Measurements from ENCODE around the gene GLIPR1. TPM values are rescaled to one million over a fixed set of nuclear protein-coding genes. Genes with fewer than 3 reads are reported as not detected.
"Not testable (repeated sequence)": the region's sequence is repeated elsewhere in the genome, so short reads cannot be mapped to it uniquely, and the experiment has no call there.

GLIPR1 gene
- total RNA-seq, 1 experiment from 2014 or later, result 60.3 TPM

DNA sequence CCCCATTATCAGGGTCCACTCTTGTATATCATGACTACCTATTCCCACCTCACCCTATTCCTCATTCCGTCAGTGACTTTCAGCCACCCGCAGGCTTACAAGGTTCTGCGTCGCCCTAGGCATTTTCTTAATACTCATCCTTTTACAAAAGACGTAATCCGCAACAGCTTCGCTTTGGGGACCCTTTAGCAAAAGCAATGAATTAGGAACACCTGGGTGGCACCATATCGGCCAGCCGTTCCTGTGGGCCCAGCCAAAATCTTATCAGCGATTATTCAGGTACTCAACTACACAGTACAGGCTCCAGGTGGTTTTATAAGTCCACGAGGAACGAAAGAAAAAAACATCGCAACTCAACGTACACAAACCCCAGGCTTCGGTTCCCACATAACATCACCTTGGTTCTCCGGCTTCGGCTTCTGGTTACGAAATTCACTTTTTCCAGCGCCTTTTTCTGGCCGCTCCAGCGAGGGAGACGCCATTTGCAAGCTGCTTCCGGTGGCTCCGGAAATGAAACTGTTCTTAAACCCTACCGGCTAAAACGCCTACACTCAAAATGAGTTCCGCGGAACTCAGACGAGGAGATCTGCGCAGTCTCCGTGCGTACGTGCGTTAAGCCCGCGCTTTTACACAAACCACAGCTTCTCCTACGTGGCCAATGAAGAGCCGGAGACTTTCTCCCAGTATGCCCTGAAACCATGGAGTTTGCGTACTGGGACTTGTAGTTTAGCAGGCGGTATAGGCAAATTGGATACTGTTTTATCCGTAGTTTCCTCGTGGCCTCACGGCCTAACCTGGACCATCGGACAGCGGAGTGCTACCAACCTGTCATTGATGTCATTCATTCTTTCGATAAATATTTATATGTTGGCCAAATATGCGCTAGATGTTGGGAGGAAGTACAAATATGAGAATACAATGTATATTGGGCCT lies 30.8 kb downstream of the GLIPR1 start, which contains the start of gene KRR1:
Gene KRR1, minus strand, starts transcription at position 494 of the 933 bp plus-strand sequence. Its CDS starts 12 bp downstream, at position 482.
- DNase-seq (ENCODE audit: low read depth), result peak; percentile 98

DNA sequence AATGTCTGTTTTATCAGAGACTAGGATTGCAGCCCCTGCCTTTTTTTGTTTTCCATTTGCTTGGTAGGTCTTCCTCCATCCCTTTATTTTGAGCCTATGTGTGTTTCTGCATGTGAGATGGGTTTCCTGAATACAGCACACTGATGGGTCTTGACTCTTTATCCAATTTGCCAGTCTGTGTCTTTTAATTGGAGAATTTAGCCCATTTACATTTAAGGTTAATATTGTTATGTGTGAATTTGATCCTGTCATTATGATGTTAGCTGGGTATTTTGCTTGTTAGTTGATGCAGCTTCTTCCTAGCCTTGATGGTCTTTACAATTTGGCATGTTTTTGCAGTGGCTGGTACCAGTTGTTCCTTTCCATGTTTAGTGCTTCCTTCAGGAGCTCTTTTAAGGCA lies 40.7 kb downstream of the GLIPR1 start:
- not testable (repeated sequence) for DNase-seq (ENCODE audit: low read depth)

DNA sequence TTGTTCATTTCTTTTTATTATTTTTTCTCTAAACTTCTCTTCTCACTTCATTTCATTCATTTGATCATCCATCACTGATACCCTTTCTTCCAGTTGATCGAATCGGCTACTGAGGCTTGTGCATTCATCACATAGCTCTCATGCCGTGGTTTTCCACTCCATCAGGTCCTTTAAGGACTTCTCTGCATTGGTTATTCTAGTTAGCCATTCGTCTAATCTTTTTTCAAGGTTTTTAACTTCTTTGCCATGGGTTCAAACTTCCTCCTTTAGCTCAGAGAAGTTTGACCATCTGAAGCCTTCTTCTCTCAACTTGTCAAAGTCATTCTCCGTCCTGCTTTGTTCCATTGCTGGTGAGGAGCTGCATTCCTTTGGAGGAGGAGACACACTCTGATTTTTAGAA lies 41.6 kb downstream of the GLIPR1 start:
- DNase-seq (ENCODE audit: low read depth), result not testable (repeated sequence)

DNA sequence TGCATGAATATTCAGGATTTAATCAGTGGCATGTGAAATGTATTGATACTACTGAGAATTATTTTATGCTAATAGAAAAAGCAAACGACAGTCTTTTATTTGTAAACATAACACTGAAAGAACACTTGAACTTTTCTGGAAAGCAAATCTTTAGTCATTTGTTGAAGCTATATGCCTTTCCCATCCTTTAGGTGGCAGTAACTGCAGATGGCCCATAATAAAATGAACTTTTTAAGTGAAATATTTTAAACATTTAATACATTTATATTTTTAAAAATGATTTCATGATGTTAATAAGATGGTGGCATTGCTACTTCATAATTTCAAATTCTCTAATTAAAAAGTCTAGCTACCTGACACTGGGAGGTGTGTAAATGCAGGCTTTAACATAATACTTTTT lies 44.7 kb downstream of the GLIPR1 start:
- no peak for DNase-seq (ENCODE audit: low read depth)

DNA sequence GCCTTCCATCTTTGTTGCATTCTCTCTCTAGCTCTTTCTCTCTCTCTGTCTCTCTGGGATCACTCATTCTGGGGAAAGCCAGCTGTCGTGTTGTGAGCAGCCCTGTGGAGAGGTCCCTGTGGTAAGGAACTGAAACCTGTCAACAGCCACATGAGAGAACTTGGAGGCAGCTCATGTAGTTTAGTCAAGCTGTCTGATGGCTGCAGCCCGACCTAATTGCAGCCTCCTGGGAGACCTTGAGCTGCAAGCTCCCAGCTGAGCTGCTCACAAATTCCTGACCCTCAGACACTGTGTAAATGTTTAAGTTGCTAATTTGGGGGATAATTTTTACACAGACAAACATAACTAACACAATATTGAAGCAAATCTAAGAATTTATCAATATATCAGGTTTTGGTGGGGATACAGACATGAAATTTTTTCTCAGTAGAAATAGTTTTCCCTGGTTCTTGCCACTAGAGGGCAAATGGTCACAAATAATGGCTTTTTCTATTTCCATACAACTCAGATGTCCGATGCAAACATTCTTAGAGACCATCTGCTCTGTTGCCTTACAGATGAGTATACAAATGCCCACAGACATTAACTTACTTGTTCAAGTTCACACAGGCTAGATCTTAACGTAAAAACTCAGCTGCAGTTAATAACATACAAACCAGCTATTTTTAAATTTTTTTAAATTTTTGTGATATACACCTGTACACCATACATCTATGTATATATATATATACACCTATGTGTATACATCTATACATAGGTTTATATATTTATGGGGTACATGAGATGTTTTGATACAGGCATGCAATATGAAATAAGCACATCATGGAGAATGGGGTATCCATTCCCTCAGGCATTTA lies 46.3 kb downstream of the GLIPR1 start:
- peak; percentile 67 for DNase-seq (ENCODE audit: low read depth)

DNA sequence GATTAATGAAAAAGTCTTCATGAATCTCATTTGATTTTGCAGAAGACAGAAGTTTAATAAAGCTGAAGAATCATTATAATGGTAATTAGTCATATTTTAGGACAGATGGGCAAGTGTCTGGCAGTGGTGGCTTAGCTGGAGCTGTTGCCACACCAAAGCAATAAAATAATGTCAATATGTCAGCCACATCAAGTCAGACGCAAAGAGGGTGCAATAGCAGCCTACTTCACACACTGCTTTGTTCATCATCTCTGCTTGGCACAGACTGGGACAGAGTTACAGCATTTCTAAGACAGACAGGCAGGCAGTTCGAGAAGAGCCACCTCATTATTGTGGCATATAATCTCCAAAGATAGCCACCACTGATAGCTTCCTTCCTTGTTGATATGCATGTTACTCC lies 47.7 kb downstream of the GLIPR1 start:
- DNase-seq (ENCODE audit: low read depth), result no peak

DNA sequence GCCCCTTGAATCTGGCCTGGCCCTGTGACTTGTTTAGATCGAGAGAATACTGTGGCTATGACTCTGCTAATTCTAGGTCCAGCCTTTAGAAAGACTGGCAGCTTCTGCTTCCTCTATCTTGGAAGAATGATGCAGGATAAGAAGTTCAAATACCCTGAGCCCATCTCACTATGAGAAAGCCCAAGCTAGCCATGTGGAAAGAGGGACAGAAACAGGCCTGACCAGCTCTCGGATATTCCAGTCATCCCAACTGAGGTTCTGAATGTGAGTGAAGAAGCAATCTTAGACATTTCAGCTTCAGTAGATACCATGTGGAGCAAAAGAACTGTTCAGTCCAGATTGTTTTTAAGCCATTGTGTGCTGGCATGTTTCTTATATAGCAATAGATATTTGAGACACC lies 48.1 kb downstream of the GLIPR1 start:
- DNase-seq (ENCODE audit: low read depth), result no peak

DNA sequence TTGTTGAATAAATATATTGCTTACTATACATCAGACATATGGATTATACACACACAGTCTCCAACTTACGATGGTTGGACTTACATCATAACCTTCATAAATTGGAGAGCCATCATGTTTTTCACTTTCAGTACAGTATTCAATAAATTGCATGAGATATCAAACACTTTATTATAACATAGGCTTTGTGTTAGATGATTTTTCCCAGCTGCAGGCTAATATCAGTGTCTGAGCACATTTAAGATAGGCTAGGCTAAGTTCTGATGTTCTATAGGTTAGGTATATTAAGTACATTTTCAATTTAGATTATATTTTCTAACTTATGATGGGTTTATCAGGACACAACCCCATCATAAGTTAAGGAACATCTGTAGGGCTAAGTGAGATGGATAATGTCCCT lies 48.8 kb downstream of the GLIPR1 start:
- DNase-seq (ENCODE audit: low read depth), result no peak

DNA sequence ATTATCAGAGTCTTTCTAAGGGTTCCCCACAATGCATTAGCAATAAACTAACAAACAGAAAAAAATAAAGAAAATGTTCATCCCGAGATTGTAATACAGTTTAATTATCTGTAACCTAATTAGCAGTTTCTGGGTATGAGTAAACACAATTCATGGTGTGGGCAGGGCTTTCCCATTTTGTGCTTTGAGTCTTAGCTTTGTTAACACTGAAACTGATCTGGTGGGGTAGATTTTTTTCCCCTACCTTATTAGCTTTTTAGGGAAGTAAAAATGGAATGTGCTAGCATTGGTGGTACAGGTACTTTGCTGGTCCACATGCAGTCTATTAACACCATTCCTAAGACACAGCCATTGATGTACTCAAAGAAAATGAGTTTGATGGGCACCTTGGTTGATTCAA lies 49.3 kb downstream of the GLIPR1 start:
- DNase-seq (ENCODE audit: low read depth), result no peak

DNA sequence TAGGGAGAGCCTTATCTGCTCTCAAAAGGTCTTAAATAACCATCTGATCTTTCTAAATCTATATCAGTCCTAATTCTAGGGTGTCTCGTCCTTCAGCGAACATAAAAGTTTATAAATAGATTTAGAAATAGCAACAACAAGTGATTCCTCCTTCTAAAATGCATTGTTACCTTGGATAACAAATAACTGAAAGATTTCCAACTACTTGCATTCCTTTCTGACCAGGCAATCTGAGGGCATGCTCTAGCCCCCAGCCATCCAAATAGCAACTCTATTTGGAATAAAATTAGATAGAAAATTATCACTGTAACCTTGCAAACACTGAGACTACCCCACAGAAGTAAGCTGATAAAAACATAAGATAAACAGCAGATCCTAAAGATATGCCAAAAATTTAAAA lies 52.7 kb downstream of the GLIPR1 start:
- no peak for DNase-seq (ENCODE audit: low read depth)

DNA sequence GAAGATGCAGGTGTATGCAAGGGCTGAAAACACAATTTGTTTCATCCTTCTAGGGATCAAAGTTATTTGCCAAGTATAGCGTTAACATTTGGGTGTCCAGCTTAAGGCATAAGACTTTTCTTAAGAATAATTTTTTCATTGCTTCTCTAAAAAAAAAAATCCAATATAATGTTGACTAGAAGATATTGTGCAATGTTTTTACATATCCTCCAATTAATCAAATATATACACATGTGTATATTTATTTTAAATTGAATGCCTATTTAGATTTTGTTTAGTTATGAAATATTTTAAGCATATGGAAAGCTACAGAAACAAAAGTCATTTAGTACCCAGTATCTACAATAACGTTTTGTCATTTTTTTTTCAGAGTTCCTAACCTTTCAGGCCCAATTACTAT lies 59.3 kb downstream of the GLIPR1 start:
- DNase-seq (ENCODE audit: low read depth), result no peak

DNA sequence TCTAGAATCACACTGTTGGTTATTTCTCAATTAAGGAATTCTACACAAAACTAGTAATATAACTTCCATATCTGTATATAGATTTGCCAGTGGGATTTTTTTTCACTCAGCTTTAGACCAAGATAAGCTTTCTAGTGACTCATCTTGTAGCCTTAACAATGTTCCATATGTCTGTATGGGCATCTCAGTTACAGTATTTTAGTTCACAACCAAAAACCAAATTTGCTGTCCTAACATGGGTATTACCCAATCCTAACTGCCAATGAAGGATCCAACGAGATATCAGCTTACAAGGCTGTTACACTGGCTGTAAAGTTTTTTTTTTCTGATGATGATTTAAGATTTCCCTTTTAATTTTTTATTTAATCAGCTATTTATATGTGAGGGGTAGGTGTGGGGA lies 62.4 kb downstream of the GLIPR1 start:
- DNase-seq (ENCODE audit: low read depth), result peak; percentile 71

DNA sequence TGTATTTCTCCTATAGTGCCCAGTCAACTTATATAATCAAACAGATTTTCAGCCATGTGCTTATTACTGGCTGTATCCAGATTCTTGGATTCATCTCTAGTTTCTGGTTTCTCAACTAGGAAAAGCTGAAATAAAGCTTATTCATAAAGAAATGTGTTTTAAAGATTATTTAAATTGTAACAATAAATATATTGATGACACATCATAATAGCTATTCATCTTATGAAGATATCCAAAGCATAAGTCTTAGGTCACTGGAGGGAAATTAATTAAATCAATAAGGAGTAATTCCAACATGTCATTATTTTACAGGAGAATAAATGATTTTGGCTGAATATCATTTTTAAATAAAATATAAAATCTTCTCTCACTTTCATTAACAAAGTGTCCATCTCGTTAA lies 63.0 kb downstream of the GLIPR1 start:
- no peak for DNase-seq (ENCODE audit: low read depth)

DNA sequence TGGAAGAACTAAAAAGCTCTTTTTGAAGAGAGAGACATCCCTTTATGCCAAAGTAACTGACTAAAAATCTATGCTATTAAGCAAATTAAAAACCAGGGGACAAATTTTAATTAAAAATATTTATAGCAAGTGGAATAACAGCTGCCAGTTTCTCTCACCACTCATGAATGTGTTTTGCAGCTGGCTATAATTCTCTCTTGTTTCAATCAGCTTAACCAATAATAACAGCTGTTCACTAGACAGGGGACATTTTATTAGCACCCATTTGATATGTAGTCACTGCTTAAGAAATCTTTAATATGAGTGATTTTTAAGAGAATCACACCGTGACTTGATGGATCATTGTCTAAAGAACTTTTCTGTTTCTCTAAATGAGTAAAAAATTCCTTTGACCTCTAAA lies 65.1 kb downstream of the GLIPR1 start:
- peak; percentile 62 for DNase-seq (ENCODE audit: low read depth)

DNA sequence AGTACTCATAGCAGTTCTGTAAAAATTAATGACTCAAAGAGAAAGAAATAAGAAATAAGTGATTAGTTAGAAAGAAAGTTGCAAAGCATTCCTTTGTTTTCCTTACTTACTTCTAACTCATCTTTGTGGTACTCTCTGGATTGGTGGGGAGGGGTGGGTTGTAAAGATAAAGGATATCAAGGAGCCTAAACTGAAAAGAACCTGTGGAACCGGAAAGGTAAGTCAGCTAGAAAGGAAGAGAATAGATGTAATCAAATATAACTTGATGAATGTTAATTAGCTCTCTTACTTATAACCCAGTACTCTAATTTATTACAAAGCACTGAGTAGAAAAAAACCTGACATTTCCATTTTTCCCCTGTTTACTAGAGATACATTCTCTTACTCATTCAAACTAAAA lies 68.3 kb downstream of the GLIPR1 start:
- DNase-seq (ENCODE audit: low read depth), result no peak

DNA sequence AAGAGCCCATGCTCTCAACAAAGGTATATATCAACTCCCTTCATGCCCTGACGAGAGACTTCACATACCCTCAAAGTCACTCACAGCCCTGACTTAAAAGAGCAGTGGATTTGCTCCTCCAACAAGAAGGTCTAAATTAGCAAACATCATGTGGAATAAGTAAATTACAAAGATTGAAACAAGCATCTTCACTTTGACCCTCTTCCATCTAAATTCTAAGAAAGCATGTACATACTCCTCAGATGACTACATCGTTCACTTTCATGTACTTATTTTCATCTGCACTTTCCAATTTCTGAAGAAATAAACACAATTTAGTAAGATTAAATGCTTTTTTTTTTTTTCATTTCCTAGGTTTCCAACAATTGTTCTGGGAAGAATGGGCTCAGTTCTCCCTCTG lies 69.4 kb downstream of the GLIPR1 start:
- DNase-seq (ENCODE audit: low read depth), result no peak

DNA sequence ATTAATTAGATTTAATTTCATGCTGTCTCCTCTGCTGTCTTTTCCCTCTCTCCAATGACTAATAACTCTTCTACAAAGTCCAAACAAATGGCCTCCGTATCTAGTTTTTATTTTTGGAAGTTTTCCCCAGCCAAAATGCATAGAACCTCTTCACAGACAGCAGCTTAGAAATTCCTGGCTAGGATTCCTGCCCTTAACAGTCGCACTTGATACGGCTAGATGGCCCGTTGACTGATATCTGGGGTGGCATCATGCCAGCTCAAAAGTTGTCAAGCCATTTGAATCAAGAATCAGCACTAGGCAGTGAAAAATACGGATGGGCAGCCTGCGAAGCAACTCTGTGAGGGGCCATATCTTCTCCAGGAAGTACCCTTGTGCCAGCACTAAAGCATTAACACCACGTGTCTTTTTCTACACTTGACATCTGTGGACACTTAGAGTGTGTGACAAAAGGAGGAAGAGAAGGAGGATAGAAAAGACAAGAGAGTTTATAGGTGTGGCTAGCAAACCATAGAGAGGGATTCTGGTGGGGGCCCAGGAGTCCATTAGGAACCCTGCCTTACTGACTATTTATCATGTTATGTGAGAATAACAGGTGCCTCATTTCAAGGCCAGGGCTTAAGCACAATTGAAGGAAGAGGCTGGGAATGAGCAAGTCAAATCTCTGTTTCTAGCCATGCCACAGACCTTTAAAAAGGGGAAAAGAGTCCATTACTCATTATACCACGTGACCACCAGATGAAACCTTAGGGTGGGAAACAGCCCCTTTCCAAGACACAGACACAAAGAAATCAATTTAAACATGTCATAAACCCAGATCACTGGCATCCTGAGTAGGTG lies 70.1 kb downstream of the GLIPR1 start:
- peak; percentile 16 for DNase-seq (ENCODE audit: low read depth)

DNA sequence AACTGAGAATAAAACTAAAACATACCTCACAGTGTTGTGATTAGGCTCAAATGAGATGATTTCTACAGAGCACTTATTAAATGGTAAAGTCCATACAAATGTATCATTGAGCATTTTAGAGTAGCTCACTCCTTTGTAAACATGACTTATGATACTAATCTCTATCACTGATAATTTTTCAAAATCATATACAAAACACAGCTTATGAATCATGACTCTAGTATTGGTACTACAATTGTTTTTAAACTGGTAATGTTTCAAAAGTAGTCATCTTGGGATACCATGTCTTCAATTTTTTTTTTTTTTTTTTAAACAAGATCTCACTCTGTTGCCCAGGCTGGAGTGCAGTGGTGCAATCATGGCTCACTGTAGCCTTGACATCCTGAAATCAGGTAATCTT lies 70.9 kb downstream of the GLIPR1 start:
- DNase-seq (ENCODE audit: low read depth), result no peak

DNA sequence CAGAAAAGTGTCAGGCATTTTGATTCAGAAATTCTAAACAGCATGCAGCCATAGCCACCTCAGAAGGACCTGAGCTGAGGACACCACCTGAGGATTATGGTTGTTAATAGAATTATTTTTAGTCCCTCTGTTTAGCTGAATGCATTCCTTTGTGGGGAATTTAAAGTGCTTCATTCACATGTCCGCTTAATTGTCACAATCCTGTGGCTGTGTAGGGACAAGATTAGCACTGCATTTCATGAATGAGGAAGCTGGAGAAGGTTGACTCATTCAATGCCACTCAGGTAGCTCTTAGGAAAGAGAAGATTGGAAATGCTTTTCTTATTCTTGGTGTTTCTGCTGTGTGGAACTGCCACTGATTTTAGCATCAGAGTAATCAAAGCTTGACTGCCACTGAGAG lies 72.8 kb downstream of the GLIPR1 start:
- no peak for DNase-seq (ENCODE audit: low read depth)
